NCI-H2196 treated with DMSO at 0.1 percent for 48 hours (cell line): Measurements from ENCODE around the gene SIAH2.
A peak's percentile ranks its signal among the peaks of the same experiment; 100 is the strongest.
"Not testable (repeated sequence)": the region's sequence is repeated elsewhere in the genome, so short reads cannot be mapped to it uniquely, and the experiment has no call there.

ENCODE experiments used
- DNase-seq: peaks from one replicate; lab custom pipeline; 2025; ENCODE audit not compliant: unreplicated experiment; lab: John Stamatoyannopoulos, UW

Gene SIAH2

GRCh38 chr3:150763122-150763840 is at the start of gene SIAH2:
TSS of gene SIAH2 (minus strand) at chr3:150763169. CDS start at chr3:150762849, 320 bp downstream.
- peak; percentile 79 for DNase-seq

GRCh38 chr3:150811984-150812383 is 49.0 kb upstream of the SIAH2 start:
- no peak for DNase-seq

GRCh38 chr3:150810641-150811040 is 47.7 kb upstream of the SIAH2 start:
- no peak for DNase-seq

- no peak for DNase-seq
These were observed 43.3 kb upstream of the SIAH2 start for GRCh38 chr3:150806185-150806835.

GRCh38 chr3:150805354-150805753 is 42.4 kb upstream of the SIAH2 start:
- no peak for DNase-seq

- no peak for DNase-seq
These were observed 40.5 kb upstream of the SIAH2 start for GRCh38 chr3:150803440-150803985.

- DNase-seq = no peak
These were observed 37.8 kb upstream of the SIAH2 start for GRCh38 chr3:150800722-150801121.

GRCh38 chr3:150798122-150798618 is 35.2 kb upstream of the SIAH2 start:
- DNase-seq = no peak

GRCh38 chr3:150797155-150797554 is 34.2 kb upstream of the SIAH2 start:
- DNase-seq = no peak

GRCh38 chr3:150796527-150796926 is 33.6 kb upstream of the SIAH2 start:
- DNase-seq = not testable (repeated sequence)

- no peak for DNase-seq
These were observed 30.7 kb upstream of the SIAH2 start for GRCh38 chr3:150793641-150794040.

GRCh38 chr3:150790629-150791028 is 27.7 kb upstream of the SIAH2 start:
- DNase-seq = no peak

- no peak for DNase-seq
These were observed 26.5 kb upstream of the SIAH2 start for GRCh38 chr3:150789451-150789850.

- DNase-seq = peak; percentile 47
These were observed 24.9 kb upstream of the SIAH2 start for GRCh38 chr3:150787741-150788370.

- no peak for DNase-seq
These were observed 23.8 kb upstream of the SIAH2 start for GRCh38 chr3:150786791-150787190.

GRCh38 chr3:150784747-150785125 is 21.8 kb upstream of the SIAH2 start:
- DNase-seq = no peak

- no peak for DNase-seq
These were observed 21.2 kb upstream of the SIAH2 start for GRCh38 chr3:150783920-150784746.

GRCh38 chr3:150783316-150783715 is 20.3 kb upstream of the SIAH2 start:
- no peak for DNase-seq

- DNase-seq = no peak
These were observed 16.5 kb upstream of the SIAH2 start for GRCh38 chr3:150779402-150779858.

GRCh38 chr3:150778793-150779401 is 15.9 kb upstream of the SIAH2 start:
- no peak for DNase-seq
